Heart left ventricle (tissue), 13 donors: ENCODE measurements around the gene HYLS1.

Experiments used
- CTCF ChIP-seq, 12 donors: fragments of 200-600 bp; sonication (generic) in 4 of 12; IDR thresholded peaks; one replicate each; pipeline versions ENCODE4 v1.5.0 to v1.8.0; 2018 to 2022; ENCODE audit warnings: antibody characterized with exemption in 12 of 12, mild to moderate bottlenecking in 5 of 12
- POLR2A ChIP-seq, 2 donors: fragments of 450-650 bp; IDR thresholded peaks; one replicate each; pipeline ENCODE4 v1.6.1; 2017; ENCODE audit warnings: antibody characterized with exemption in 2 of 2, mild to moderate bottlenecking in 2 of 2, moderate library complexity in 2 of 2
- donor health status: ischemic (EF 13 %, LVEDD 7.1; RV severe dilation, severe dysfunction).
- donor health status: DM: no; HTN: yes; CAD: no.
- donor health status: DM: no; HTN: no; CAD: no.
- donor health status: ischemic (EF 25% LVEDD 6.9; RV normal size, moderate dysfunction).
- donor health status: ischemic (EF 25% LVEDD 5.7; RV mildly dilated, moderate dysfunction).
- donor health status: ischemic (EF 35%, LVEDD 5.7; RV mildly dilated, moderate dysfunction).
- donor health status: nonischemic (EF 11% LVEDD 7.7; RV severe dilation, severe dysfunction).
- donor health status: DM: yes; HTN: yes; CAD: no.
- donor health status: PGD.
- donor health status: ischemic (EF 29% LVEDD 5.4; RV normal size, mild dysfunction).
- donor health status: nonischemic (EF 23%, LVEDD 6.1; RV moderate dilation, normal function).

GRCh38 chr11:125940145-125940544 is 52.7 kb downstream of the HYLS1 start:
- TF ChIP-seq CTCF (IDR thresholded peaks at IDR 0.05): no peak
- no peak for TF ChIP-seq POLR2A (IDR thresholded peaks at IDR 0.05)
